ENCODE measurements around the gene RNF130.

DNA sequence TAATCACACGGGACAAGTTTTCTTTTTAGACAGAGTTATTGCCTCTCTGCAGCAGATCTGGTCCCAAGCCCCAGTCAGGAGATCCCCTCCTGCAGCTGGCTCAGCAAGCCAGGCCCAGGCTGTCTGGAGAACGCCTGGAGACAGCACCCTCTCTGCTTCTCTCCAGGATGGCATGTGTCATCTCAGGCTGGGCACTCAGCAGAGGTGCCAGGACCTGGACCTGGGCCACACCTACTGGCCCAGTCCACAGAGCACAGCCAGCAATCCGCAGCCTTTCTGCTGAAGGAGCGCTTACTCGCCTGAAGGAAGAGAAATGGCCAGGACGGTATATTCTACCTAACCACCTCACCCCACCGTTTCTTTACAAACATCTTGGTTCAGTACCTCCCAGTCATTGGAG, 159.2 kb downstream of the RNF130 start:
- no peak for TF ChIP-seq EZH2 (IDR thresholded peaks at IDR 0.05; ENCODE audit: low read length, missing control alignments)
- no peak for TF ChIP-seq CTCF (conservative IDR thresholded peaks at IDR 0.05 in 1 of 2, IDR thresholded peaks at IDR 0.05 in 1 of 2; ENCODE audit: low read depth in 1 of 2, low read length in 2 of 2)

All from fibroblast of lung (primary cell).